Endothelial cell (in vitro differentiated cells): ENCODE measurements around the gene ZFX. TPM values are rescaled to one million over a fixed set of nuclear protein-coding genes. Genes with fewer than 3 reads are reported as not detected.

Experiments used
- DNase-seq: peaks from one replicate; pipeline ENCODE4 v3.0.0; 2021; ENCODE audit warnings: low spot score
- H3K27ac Mint-ChIP-seq: one replicate; pipeline ENCODE4 v1.8.0; 2021; ENCODE audit warnings: mixed read lengths, inconsistent platforms; ENCODE audit not compliant: unreplicated experiment
- H3K27me3 Mint-ChIP-seq: one replicate; pipeline ENCODE4 v1.8.0; 2021; ENCODE audit warnings: mild to moderate bottlenecking, moderate library complexity, mixed read lengths, inconsistent platforms; ENCODE audit not compliant: unreplicated experiment
- H3K36me3 Mint-ChIP-seq: one replicate; pipeline ENCODE4 v1.8.0; 2021; ENCODE audit warnings: mild to moderate bottlenecking, low read depth, mixed read lengths, inconsistent platforms; ENCODE audit not compliant: unreplicated experiment
- H3K4me1 Mint-ChIP-seq: one replicate; pipeline ENCODE4 v1.8.0; 2021; ENCODE audit warnings: mild to moderate bottlenecking, mixed read lengths, inconsistent platforms; ENCODE audit not compliant: unreplicated experiment
- H3K4me3 Mint-ChIP-seq: one replicate; pipeline ENCODE4 v1.8.0; 2021; ENCODE audit warnings: mild to moderate bottlenecking, mixed read lengths, inconsistent platforms; ENCODE audit not compliant: unreplicated experiment
- H3K9me3 Mint-ChIP-seq: one replicate; pipeline ENCODE4 v1.8.0; 2021; ENCODE audit warnings: mixed read lengths, inconsistent platforms; ENCODE audit not compliant: unreplicated experiment
- total RNA-seq: library from RNA; stranded (reverse); fragmentation: NEBNext Ultra II Directional; extraction: Animal tissue kit (Norgen Biotek cat#: 25700); gene quantifications from one replicate; pipeline ENCODE4 v1.2.1, GENCODE V29; 2021; ENCODE audit not compliant: unreplicated experiment
- TF ChIP-seq, protein P1 (sequence below): fragments of 200-600 bp; sonication (generic); IDR thresholded peaks from one replicate; pipeline ENCODE4 v1.5.0; 2021; ENCODE audit warnings: antibody characterized with exemption; ENCODE audit not compliant: unreplicated experiment

The ZFX gene
- total RNA-seq, 1 donor from 2014 or later = 40.0 TPM

DNA sequence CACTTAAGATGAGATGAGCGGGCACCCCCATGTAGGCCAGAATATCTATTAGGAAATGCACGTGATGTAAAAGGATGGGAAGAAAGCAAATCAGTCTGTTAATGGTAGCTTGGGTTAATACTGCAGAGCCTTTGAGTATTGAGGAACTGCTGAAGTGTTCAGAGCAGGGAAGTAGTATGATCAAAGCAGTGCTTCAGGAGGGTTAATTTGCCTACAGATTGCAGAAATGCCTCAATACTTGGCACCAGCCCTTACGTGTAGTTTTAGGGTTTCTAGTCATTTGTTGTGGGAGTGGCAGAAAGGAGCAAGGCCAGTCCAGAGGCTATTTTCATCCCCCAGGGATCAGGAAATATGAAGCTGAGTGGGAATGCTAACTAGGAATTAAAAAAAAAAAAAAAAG, 19.7 kb downstream of the ZFX start:
- Mint-ChIP-seq H3K4me1 (peaks cover 14% of the 10 kb centered on the region), H3K27ac (peak overlapping the region; percentile 57), H3K27me3 (peaks cover 3% of the 10 kb centered on the region)

GRCh38 chrX:24173115-24173847, 23.8 kb downstream of the ZFX start:
- Mint-ChIP-seq H3K27me3 (peaks cover 4% of the 10 kb centered on the region), H3K36me3 (peaks cover 11% of the 10 kb centered on the region), H3K4me3 (no peak overlapping the region), H3K9me3 (no peaks in the 10 kb centered on the region), H3K27ac (no peak overlapping the region), H3K4me1 (peaks cover 5% of the 10 kb centered on the region)
- TF ChIP-seq, protein P1, sequence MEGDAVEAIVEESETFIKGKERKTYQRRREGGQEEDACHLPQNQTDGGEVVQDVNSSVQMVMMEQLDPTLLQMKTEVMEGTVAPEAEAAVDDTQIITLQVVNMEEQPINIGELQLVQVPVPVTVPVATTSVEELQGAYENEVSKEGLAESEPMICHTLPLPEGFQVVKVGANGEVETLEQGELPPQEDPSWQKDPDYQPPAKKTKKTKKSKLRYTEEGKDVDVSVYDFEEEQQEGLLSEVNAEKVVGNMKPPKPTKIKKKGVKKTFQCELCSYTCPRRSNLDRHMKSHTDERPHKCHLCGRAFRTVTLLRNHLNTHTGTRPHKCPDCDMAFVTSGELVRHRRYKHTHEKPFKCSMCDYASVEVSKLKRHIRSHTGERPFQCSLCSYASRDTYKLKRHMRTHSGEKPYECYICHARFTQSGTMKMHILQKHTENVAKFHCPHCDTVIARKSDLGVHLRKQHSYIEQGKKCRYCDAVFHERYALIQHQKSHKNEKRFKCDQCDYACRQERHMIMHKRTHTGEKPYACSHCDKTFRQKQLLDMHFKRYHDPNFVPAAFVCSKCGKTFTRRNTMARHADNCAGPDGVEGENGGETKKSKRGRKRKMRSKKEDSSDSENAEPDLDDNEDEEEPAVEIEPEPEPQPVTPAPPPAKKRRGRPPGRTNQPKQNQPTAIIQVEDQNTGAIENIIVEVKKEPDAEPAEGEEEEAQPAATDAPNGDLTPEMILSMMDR = no peak
- no peak for DNase-seq

More for the DNA sequence above, 19.7 kb downstream of the ZFX start:
- DNase-seq = no peak
- TF ChIP-seq, protein P1 = no peak
- Mint-ChIP-seq H3K9me3 (no peaks in the 10 kb centered on the region), H3K36me3 (peaks cover 6% of the 10 kb centered on the region), H3K4me3 (no peak overlapping the region)

GRCh38 chrX:24175276-24175675, 25.7 kb downstream of the ZFX start:
- peaks cover 1% of the 10 kb centered on the region for H3K27me3 Mint-ChIP-seq
- H3K4me3 Mint-ChIP-seq = no peak overlapping the region
- TF ChIP-seq, protein P1 = no peak
- peaks cover 16% of the 10 kb centered on the region for H3K36me3 Mint-ChIP-seq
- H3K27ac Mint-ChIP-seq = no peak overlapping the region
- no peak for DNase-seq
- no peaks in the 10 kb centered on the region for H3K4me1 Mint-ChIP-seq
- H3K9me3 Mint-ChIP-seq = no peaks in the 10 kb centered on the region

- no peaks in the 10 kb centered on the region for H3K9me3 Mint-ChIP-seq
- no peak for DNase-seq
- peaks cover 10% of the 10 kb centered on the region for H3K36me3 Mint-ChIP-seq
- TF ChIP-seq, protein P1 = no peak
- peaks cover 1% of the 10 kb centered on the region for H3K27me3 Mint-ChIP-seq
- H3K4me3 Mint-ChIP-seq = no peak overlapping the region
- no peaks in the 10 kb centered on the region for H3K4me1 Mint-ChIP-seq
- H3K27ac Mint-ChIP-seq = no peak overlapping the region
These were observed 28.9 kb downstream of the ZFX start for GRCh38 chrX:24178441-24178840.

DNA sequence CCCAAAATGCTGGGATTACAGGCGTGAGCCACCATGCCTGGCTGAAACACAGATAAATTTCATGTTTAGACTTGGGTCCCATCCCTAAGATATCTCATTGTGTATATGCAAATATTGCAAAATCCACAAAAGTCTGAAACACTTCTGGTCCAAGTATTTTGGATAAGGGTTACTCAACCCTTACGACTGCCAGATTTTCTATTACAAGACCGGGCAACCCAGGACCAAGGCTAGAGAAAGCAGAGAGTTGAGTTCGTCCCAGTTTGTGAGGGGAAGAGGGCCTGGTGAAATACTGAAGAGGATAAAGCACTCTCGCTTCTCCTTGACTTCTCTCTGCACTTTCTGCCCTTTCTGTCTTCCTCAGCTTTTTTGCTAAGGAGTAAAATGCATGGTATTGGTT, 34.5 kb downstream of the ZFX start:
- H3K27me3 Mint-ChIP-seq = no peaks in the 10 kb centered on the region
- H3K4me1 Mint-ChIP-seq = no peaks in the 10 kb centered on the region
- TF ChIP-seq, protein P1 = no peak
- no peak overlapping the region for H3K27ac Mint-ChIP-seq
- H3K36me3 Mint-ChIP-seq = peaks cover 8% of the 10 kb centered on the region
- H3K9me3 Mint-ChIP-seq = no peaks in the 10 kb centered on the region
- DNase-seq = no peak
- H3K4me3 Mint-ChIP-seq = no peak overlapping the region
